BE2C (cell line): Measurements from ENCODE around the gene PLLP.

Experiments used
- DNase-seq: peaks from one replicate; pipeline ENCODE4 v3.0.0-alpha.2; 2020
- H3K27me3 ChIP-seq: fragments of 250-450 bp; sonication (Bioruptor Pico); 2 replicates; pipeline ENCODE4 v1.5.1; 2020; ENCODE audit warnings: mild to moderate bottlenecking
- H3K36me3 ChIP-seq: fragments of 250-450 bp; sonication (Bioruptor Pico); 2 replicates; pipeline ENCODE4 v1.5.1; 2020; ENCODE audit warnings: mild to moderate bottlenecking
- H3K4me1 ChIP-seq: fragments of 250-450 bp; sonication (Bioruptor Pico); 2 replicates; pipeline ENCODE4 v1.5.1; 2020
- H3K4me3 ChIP-seq: 2 replicates; pipeline ENCODE4 v1.5.1; 2011; ENCODE audit warnings: low read depth, low read length
- H3K9me3 ChIP-seq: fragments of 250-450 bp; sonication (Bioruptor Pico); 2 replicates; pipeline ENCODE4 v1.5.1; 2020
- TF ChIP-seq, protein P1 (sequence below): IDR thresholded peaks from 2 replicates; pipeline ENCODE4 v1.5.1; 2012; ENCODE audit warnings: mild to moderate bottlenecking, low read depth, low read length

Gene PLLP

DNA sequence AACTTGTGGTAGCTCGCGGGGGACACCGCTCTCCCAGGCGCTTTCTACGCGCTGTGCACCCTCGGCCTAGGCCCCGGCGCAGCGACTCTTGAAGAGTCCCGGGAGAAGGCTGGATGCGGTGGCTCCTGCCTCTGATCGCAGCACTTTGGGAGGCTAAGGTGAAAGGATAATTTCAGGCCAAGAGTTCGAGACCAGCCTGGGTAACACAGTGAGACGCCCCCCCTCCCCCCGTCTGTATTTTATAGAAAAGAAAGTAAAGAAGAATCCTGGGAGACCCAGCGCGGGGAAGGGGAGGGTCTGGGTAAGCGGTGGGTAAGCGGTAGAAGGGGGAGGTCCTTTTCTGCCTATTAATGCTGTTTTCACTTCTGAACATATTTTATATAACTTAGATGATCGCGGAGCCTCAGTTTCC, 486 bp upstream of the PLLP start:
- Histone ChIP-seq H3K9me3 (0 out of 2 replicates have a peak, but pooled peaks cover 2% of the 10 kb centered on the region), H3K36me3 (no peaks in the 10 kb centered on the region), H3K27me3 (peaks cover 6% of the 10 kb centered on the region; the same call in 1 of the 2 replicates), H3K4me3 (peak overlapping the region; percentile 60), H3K4me1 (no peaks in the 10 kb centered on the region)
- TF ChIP-seq, protein P1, sequence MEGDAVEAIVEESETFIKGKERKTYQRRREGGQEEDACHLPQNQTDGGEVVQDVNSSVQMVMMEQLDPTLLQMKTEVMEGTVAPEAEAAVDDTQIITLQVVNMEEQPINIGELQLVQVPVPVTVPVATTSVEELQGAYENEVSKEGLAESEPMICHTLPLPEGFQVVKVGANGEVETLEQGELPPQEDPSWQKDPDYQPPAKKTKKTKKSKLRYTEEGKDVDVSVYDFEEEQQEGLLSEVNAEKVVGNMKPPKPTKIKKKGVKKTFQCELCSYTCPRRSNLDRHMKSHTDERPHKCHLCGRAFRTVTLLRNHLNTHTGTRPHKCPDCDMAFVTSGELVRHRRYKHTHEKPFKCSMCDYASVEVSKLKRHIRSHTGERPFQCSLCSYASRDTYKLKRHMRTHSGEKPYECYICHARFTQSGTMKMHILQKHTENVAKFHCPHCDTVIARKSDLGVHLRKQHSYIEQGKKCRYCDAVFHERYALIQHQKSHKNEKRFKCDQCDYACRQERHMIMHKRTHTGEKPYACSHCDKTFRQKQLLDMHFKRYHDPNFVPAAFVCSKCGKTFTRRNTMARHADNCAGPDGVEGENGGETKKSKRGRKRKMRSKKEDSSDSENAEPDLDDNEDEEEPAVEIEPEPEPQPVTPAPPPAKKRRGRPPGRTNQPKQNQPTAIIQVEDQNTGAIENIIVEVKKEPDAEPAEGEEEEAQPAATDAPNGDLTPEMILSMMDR, result no peak
- no peak for DNase-seq

DNA sequence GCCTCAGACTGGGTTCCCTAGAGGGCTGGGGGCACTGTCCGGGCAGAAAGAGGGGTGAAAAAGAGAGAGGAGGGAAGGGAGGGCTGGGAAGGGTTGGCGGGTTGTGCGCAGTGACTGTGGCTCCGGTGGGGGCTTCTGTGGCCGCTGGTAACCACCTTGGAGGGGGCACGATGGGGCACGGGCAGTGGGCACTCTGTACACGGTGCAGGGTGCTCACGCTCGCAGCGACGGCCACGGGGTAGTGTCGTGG, 588 bp downstream of the PLLP start:
- Histone ChIP-seq H3K4me1 (no peaks in the 10 kb centered on the region), H3K36me3 (no peaks in the 10 kb centered on the region), H3K27me3 (peaks cover 6% of the 10 kb centered on the region; the same call in 1 of the 2 replicates), H3K4me3 (no peak overlapping the region), H3K9me3 (0 out of 2 replicates have a peak, but pooled peaks cover 2% of the 10 kb centered on the region)
- TF ChIP-seq, protein P1, result no peak
- no peak for DNase-seq

DNA sequence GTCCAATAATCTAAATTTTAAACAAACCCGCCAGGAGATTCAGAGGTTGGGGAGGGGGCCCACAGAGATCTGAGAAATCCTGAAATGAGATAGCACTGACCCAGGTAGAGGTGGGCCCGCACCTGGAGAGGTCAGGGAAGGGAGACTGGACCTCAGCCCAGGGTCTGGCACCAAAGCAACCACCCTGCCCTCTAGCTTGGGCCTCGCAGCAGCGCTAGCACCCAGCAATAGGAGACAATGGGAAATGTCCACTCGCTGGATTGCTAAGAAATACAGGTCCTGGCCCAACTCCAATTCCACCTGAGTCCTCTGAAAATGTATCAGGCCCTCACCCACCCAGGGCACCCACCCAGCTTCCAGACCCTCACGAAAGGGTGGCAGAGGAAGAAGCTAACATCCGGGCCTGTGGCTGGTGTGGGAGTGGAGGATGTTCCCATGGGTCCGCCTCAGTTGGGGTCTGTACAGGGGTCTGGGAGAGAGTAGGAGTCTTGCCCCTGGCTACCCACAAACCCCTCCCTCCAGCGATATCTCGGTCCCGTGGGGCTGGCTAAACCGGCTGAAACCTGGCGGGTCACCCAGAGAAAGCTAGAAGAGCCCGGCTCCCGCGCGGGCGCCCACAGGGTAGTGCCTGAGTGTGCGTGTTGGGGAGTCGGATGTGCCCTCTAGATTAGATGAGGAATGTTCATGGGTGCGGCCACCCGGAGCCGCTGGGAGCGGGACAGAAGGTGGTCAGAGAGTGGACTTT, 1.1 kb downstream of the PLLP start:
- H3K4me1 ChIP-seq, result no peaks in the 10 kb centered on the region
- H3K9me3 ChIP-seq, result 0 out of 2 replicates have a peak, but pooled peaks cover 2% of the 10 kb centered on the region
- peaks cover 6% of the 10 kb centered on the region; the same call in 1 of the 2 replicates for H3K27me3 ChIP-seq
- DNase-seq, result no peak
- H3K4me3 ChIP-seq, result no peak overlapping the region
- TF ChIP-seq, protein P1, result no peak
- no peaks in the 10 kb centered on the region for H3K36me3 ChIP-seq

DNA sequence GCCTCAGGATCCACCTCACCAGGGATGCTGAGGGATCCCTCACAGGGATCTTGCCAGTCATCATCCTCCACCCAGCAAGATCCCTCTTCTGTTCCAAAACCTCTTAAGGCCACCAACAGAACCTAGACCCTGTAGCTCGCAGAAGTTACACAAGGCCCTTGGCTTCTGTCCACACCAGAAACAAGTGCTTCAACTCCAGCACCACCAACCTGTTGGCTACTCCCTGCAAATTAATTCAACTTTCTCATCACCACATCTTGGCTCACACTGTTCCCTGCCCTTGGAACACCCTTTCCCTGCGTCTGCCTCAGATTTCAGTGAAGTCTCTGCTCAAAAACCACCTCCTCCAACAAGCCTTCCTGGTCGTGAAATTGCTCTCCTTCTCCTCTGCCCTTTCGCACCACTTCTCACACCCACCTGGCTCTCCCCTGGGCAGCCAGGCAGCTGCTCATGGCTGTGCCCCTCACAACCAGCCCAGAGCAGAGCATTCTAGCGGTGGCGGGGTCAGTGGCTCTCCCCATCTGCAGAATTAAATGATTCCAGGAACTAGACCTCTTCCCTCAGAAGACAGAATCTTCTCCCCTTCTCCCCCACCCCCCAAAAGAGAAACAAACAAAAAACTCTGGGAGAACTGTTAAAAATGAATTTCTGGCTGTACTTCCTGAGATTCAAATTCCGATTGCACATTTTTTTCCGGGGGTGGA, 1.8 kb downstream of the PLLP start:
- DNase-seq, result no peak
- TF ChIP-seq, protein P1, result no peak
- no peaks in the 10 kb centered on the region for H3K4me1 ChIP-seq
- 0 out of 2 replicates have a peak, but pooled peaks cover 2% of the 10 kb centered on the region for H3K9me3 ChIP-seq
- H3K36me3 ChIP-seq, result no peaks in the 10 kb centered on the region
- no peak overlapping the region for H3K4me3 ChIP-seq
- H3K27me3 ChIP-seq, result peaks cover 6% of the 10 kb centered on the region; the same call in 1 of the 2 replicates

DNA sequence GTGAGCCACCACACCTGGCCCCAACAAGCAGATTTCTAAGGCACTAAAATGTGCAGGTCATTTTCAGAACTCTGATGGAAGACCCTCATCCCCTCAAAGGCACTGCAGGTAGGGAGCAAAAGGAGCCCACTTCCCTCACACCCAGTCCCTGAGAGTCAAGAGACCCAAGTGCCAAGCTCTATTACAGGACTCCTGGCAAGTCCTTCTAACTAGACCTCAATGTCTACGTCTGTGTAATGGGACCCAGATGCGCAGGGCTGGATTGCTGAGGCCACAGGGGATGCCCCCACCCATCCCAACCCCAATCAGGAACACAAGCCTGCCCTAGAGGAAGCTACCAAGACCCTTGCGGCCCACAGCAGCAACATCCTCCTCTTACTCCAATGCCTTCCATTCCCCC, 2.7 kb downstream of the PLLP start:
- Histone ChIP-seq H3K9me3 (0 out of 2 replicates have a peak, but pooled peaks cover 2% of the 10 kb centered on the region), H3K27me3 (peaks cover 6% of the 10 kb centered on the region; the same call in 1 of the 2 replicates), H3K4me3 (no peak overlapping the region), H3K4me1 (no peaks in the 10 kb centered on the region), H3K36me3 (no peaks in the 10 kb centered on the region)
- TF ChIP-seq, protein P1, result no peak
- DNase-seq, result no peak
